ENCODE data around the gene PLCL1.

PLCL1 gene

GRCh38 chr2:197804049-197804757 lies at the start of gene PLCL1:
PLCL1 (plus strand) TSS chr2:197804593.
- H3K27me3 Mint-ChIP-seq = peaks cover 11% of the 10 kb centered on the region
- H3K27ac Mint-ChIP-seq = peak within 1 kb of the TSS; percentile 66 to 94
- ATAC-seq (peak; percentile 99), DNase-seq (peak; percentile 90 to 94)
- H3K4me1 Mint-ChIP-seq = peaks cover 41% of the 10 kb centered on the region
- no peaks in the 10 kb centered on the region for H3K9me3 Mint-ChIP-seq
- peak within 1 kb of the TSS; percentile 99 for H3K4me3 Mint-ChIP-seq

- Mint-ChIP-seq H3K27ac (no peak overlapping the region), H3K27me3 (no peaks in the 10 kb centered on the region), H3K4me3 (no peak overlapping the region), H3K9me3 (peaks cover 6 to 28% of the 10 kb centered on the region in 2 donors), H3K4me1 (no peaks in the 10 kb centered on the region)
- ATAC-seq (no peak), DNase-seq (no peak)
These were observed 45.4 kb upstream of the PLCL1 start for GRCh38 chr2:197759013-197759412.

- ATAC-seq (no peak), DNase-seq (no peak)
- H3K9me3 Mint-ChIP-seq = peaks cover 6 to 28% of the 10 kb centered on the region in 2 donors
- peak overlapping the region in 1 of 2 donors; percentile 87 for H3K27ac Mint-ChIP-seq
- no peaks in the 10 kb centered on the region for H3K4me1 Mint-ChIP-seq
- H3K4me3 Mint-ChIP-seq = no peak overlapping the region
- no peaks in the 10 kb centered on the region for H3K27me3 Mint-ChIP-seq
These were observed 44.6 kb upstream of the PLCL1 start for GRCh38 chr2:197759625-197760292.

GRCh38 chr2:197760293-197760657 lies 44.1 kb upstream of the PLCL1 start:
- H3K4me3 Mint-ChIP-seq = no peak overlapping the region
- H3K9me3 Mint-ChIP-seq = peaks cover 6 to 28% of the 10 kb centered on the region in 2 donors
- H3K4me1 Mint-ChIP-seq = no peaks in the 10 kb centered on the region
- H3K27ac Mint-ChIP-seq = peak overlapping the region in 1 of 2 donors; percentile 8
- DNase-seq (no peak), ATAC-seq (no peak)
- H3K27me3 Mint-ChIP-seq = no peaks in the 10 kb centered on the region

- Mint-ChIP-seq H3K27ac (no peak overlapping the region), H3K27me3 (peaks cover 9% of the 10 kb centered on the region), H3K9me3 (no peaks in the 10 kb centered on the region), H3K4me3 (no peak overlapping the region), H3K4me1 (no peaks in the 10 kb centered on the region)
- DNase-seq (peak in 1 of 2 donors; percentile 12), ATAC-seq (no peak)
These were observed 26.5 kb upstream of the PLCL1 start for GRCh38 chr2:197777823-197778407.

GRCh38 chr2:197779261-197779660 lies 25.1 kb upstream of the PLCL1 start:
- Mint-ChIP-seq H3K4me1 (no peaks in the 10 kb centered on the region), H3K27me3 (peaks cover 13% of the 10 kb centered on the region), H3K9me3 (no peaks in the 10 kb centered on the region), H3K27ac (no peak overlapping the region), H3K4me3 (no peak overlapping the region)
- ATAC-seq (no peak), DNase-seq (no peak)

GRCh38 chr2:197782126-197782525 lies 22.3 kb upstream of the PLCL1 start:
- H3K9me3 Mint-ChIP-seq = no peaks in the 10 kb centered on the region
- no peak for DNase-seq
- no peak overlapping the region for H3K4me3 Mint-ChIP-seq
- H3K27ac Mint-ChIP-seq = no peak overlapping the region
- peaks cover 8% of the 10 kb centered on the region for H3K4me1 Mint-ChIP-seq
- ATAC-seq = peak; percentile 27
- peaks cover 24% of the 10 kb centered on the region for H3K27me3 Mint-ChIP-seq

- peaks cover 8% of the 10 kb centered on the region for H3K4me1 Mint-ChIP-seq
- DNase-seq (no peak), ATAC-seq (peak; percentile 10)
- peak within 1 kb of the TSS; percentile 76 to 97 for H3K4me3 Mint-ChIP-seq
- peaks cover 25% of the 10 kb centered on the region for H3K27me3 Mint-ChIP-seq
- H3K27ac Mint-ChIP-seq = peak within 1 kb of the TSS in 1 of 2 donors; percentile 96
- no peaks in the 10 kb centered on the region for H3K9me3 Mint-ChIP-seq
These were observed 19.1 kb upstream of the PLCL1 start, which contains the start of gene BOLL for GRCh38 chr2:197784956-197785941. BOLL (minus strand) TSS chr2:197785319; CDS start chr2:197781850, 3,469 bp downstream.

- ATAC-seq (peak; percentile 80), DNase-seq (peak; percentile 78 to 83)
- Mint-ChIP-seq H3K4me1 (peaks cover 8% of the 10 kb centered on the region), H3K4me3 (peak overlapping the region; percentile 76 to 97), H3K27me3 (peaks cover 33% of the 10 kb centered on the region), H3K9me3 (no peaks in the 10 kb centered on the region), H3K27ac (peak overlapping the region in 1 of 2 donors; percentile 96)
These were observed 18.1 kb upstream of the PLCL1 start for GRCh38 chr2:197786010-197786877.

- no peak for DNase-seq
- no peak overlapping the region for H3K4me3 Mint-ChIP-seq
- no peak for ATAC-seq
- no peak overlapping the region for H3K27ac Mint-ChIP-seq
- peaks cover 0 to 5% of the 10 kb centered on the region in 2 donors for H3K9me3 Mint-ChIP-seq
- peaks cover 17% of the 10 kb centered on the region for H3K27me3 Mint-ChIP-seq
- peaks cover 9% of the 10 kb centered on the region for H3K4me1 Mint-ChIP-seq
These were observed 10.9 kb upstream of the PLCL1 start for GRCh38 chr2:197793456-197793855.

- H3K4me1 Mint-ChIP-seq = peaks cover 9% of the 10 kb centered on the region
These were observed 9.1 kb upstream of the PLCL1 start for GRCh38 chr2:197795277-197795676.

GRCh38 chr2:197798187-197798586 lies 6.2 kb upstream of the PLCL1 start:
- ATAC-seq (no peak), DNase-seq (no peak)
- H3K9me3 Mint-ChIP-seq = peaks cover 0 to 5% of the 10 kb centered on the region in 2 donors
- no peak overlapping the region for H3K4me3 Mint-ChIP-seq
- peaks cover 8% of the 10 kb centered on the region for H3K27me3 Mint-ChIP-seq
- H3K27ac Mint-ChIP-seq = no peak overlapping the region
- peaks cover 13% of the 10 kb centered on the region for H3K4me1 Mint-ChIP-seq

More at GRCh38 chr2:197795277-197795676, 9.1 kb upstream of the PLCL1 start:
- DNase-seq (no peak), ATAC-seq (peak; percentile 72)
- H3K9me3 Mint-ChIP-seq = peaks cover 0 to 5% of the 10 kb centered on the region in 2 donors
- H3K4me3 Mint-ChIP-seq = no peak overlapping the region
- no peak overlapping the region for H3K27ac Mint-ChIP-seq
- H3K27me3 Mint-ChIP-seq = peaks cover 16% of the 10 kb centered on the region

GRCh38 chr2:197799068-197799467 lies 5.3 kb upstream of the PLCL1 start:
- Mint-ChIP-seq H3K9me3 (peaks cover 0 to 5% of the 10 kb centered on the region in 2 donors), H3K27me3 (peaks cover 8% of the 10 kb centered on the region), H3K4me3 (no peak overlapping the region), H3K4me1 (peaks cover 20% of the 10 kb centered on the region), H3K27ac (no peak overlapping the region)
- ATAC-seq = no peak
- DNase-seq = no peak

GRCh38 chr2:197800091-197800490 lies 4.3 kb upstream of the PLCL1 start:
- H3K4me3 Mint-ChIP-seq = no peak overlapping the region
- DNase-seq (no peak), ATAC-seq (no peak)
- peaks cover 22% of the 10 kb centered on the region for H3K4me1 Mint-ChIP-seq
- no peak overlapping the region for H3K27ac Mint-ChIP-seq
- H3K9me3 Mint-ChIP-seq = peaks cover 0 to 5% of the 10 kb centered on the region in 2 donors
- H3K27me3 Mint-ChIP-seq = peaks cover 8% of the 10 kb centered on the region

All from stimulated activated naive CD8-positive, alpha-beta T cell treated with anti-CD3 and anti-CD28 coated beads, Interleukin-15, amount 100 ng/mL, for 72 hours (primary cell).